AG04449 (cell line): Measurements from ENCODE around the gene SNX13.
A peak's percentile ranks its signal among the peaks of the same experiment; 100 is the strongest.

Experiments used
- CTCF ChIA-PET: fragments of 350-600 bp; formaldehyde crosslinking; extraction: SDS; loops from one replicate; lab custom pipeline; 2021; ENCODE audit warnings: antibody characterized with exemption; lab: Yijun Ruan, JAX
- POLR2A ChIA-PET: fragments of 400-600, 350-600 bp; formaldehyde crosslinking; extraction: SDS; loops from one replicate; lab custom pipeline; 2020; ENCODE audit warnings: antibody characterized with exemption, inconsistent platforms; lab: Yijun Ruan, JAX
- DNase-seq: peaks from one replicate; pipeline ENCODE4 v3.0.0-alpha.2; 2010; ENCODE audit warnings: low read depth, low spot score
- H3K4me3 ChIP-seq: 2 replicates; pipeline ENCODE4 v1.5.1; 2011; ENCODE audit warnings: low read depth, mild to moderate bottlenecking, control low read depth, low read length
- TF ChIP-seq, protein P1 (sequence below): IDR thresholded peaks from one replicate; pipeline ENCODE4 v1.5.1; 2011; ENCODE audit warnings: mild to moderate bottlenecking, moderate library complexity, low read length, control low read depth, inconsistent platforms; ENCODE audit not compliant: insufficient read depth; ENCODE audit errors: missing control alignments

Gene SNX13, protein sequence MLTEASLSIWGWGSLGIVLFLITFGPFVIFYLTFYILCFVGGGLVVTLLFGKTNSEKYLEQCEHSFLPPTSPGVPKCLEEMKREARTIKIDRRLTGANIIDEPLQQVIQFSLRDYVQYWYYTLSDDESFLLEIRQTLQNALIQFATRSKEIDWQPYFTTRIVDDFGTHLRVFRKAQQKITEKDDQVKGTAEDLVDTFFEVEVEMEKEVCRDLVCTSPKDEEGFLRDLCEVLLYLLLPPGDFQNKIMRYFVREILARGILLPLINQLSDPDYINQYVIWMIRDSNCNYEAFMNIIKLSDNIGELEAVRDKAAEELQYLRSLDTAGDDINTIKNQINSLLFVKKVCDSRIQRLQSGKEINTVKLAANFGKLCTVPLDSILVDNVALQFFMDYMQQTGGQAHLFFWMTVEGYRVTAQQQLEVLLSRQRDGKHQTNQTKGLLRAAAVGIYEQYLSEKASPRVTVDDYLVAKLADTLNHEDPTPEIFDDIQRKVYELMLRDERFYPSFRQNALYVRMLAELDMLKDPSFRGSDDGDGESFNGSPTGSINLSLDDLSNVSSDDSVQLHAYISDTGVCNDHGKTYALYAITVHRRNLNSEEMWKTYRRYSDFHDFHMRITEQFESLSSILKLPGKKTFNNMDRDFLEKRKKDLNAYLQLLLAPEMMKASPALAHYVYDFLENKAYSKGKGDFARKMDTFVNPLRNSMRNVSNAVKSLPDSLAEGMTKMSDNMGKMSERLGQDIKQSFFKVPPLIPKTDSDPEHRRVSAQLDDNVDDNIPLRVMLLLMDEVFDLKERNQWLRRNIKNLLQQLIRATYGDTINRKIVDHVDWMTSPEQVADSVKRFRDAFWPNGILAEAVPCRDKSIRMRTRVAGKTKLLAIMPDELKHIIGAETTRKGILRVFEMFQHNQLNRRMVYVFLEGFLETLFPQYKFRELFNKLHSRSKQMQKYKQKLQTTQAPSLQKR

GRCh38 chr7:17940302-17940883 is at the start of gene SNX13:
SNX13 (minus strand) TSS chr7:17940494; CDS start chr7:17940295, 199 bp downstream.
- peak; percentile 41 for DNase-seq
- CTCF ChIA-PET, result interaction anchor here (0.7 kb wide), 1 partner anchor 9 kb away, joined by 3 read pairs; no protein-coding TSS in a partner anchor
- POLR2A ChIA-PET, result no interaction called here
- peak within 1 kb of the TSS; percentile 89 for H3K4me3 ChIP-seq
- TF ChIP-seq, protein P1, sequence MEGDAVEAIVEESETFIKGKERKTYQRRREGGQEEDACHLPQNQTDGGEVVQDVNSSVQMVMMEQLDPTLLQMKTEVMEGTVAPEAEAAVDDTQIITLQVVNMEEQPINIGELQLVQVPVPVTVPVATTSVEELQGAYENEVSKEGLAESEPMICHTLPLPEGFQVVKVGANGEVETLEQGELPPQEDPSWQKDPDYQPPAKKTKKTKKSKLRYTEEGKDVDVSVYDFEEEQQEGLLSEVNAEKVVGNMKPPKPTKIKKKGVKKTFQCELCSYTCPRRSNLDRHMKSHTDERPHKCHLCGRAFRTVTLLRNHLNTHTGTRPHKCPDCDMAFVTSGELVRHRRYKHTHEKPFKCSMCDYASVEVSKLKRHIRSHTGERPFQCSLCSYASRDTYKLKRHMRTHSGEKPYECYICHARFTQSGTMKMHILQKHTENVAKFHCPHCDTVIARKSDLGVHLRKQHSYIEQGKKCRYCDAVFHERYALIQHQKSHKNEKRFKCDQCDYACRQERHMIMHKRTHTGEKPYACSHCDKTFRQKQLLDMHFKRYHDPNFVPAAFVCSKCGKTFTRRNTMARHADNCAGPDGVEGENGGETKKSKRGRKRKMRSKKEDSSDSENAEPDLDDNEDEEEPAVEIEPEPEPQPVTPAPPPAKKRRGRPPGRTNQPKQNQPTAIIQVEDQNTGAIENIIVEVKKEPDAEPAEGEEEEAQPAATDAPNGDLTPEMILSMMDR, result peak; percentile 42

DNA sequence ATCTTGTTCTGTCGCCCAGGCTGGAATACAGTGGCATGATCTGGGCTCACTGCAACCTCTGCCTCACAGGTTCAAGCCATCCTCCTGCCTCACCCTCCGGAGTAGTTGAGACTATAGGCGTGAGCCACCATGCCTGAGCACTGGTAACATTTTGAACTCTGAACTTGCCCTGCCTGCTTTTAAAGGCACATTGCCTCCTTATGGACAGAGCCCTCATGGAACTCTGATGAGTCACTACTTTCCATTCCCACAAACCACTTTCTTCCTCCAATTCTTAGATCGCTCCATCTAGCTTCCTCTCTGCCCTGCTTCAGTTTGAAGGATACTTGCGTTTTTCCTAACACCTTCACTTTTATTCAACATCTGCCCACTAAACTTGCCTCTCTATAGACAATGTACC is 49.3 kb upstream of the SNX13 start:
- CTCF ChIA-PET, result interaction anchor here (2.1 kb wide), 1 partner anchor 219 kb away, joined by 6 read pairs; no protein-coding TSS in a partner anchor
- no peak for DNase-seq
- POLR2A ChIA-PET, result no interaction called here
- H3K4me3 ChIP-seq, result no peak overlapping the region
- TF ChIP-seq, protein P1, result no peak

GRCh38 chr7:17988858-17989257 is 48.6 kb upstream of the SNX13 start:
- CTCF ChIA-PET, result interaction anchor here (2.1 kb wide), 1 partner anchor 218 kb away, joined by 6 read pairs; no protein-coding TSS in a partner anchor
- no peak overlapping the region for H3K4me3 ChIP-seq
- POLR2A ChIA-PET, result no interaction called here
- TF ChIP-seq, protein P1, result no peak
- DNase-seq, result no peak

DNA sequence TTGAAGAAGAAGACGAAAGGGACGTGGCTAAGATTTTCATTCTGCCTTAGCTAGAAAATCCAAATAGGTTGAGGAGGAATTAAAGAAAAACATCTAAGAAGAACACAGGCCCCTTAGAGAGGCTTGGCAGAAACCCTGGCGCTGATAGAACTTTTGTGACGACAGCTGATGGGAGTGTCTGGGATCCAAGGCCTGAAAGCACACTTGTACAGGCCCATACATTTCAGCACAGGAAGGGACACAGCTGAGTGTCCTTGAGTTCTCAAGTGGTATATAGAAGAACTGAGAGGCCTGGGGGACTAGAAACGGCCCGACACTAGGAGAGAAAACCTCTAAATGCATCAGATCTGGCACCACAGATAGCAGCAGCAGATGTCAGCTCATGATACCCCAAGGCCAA is 47.8 kb upstream of the SNX13 start:
- no peak for DNase-seq
- TF ChIP-seq, protein P1, result no peak
- ChIA-PET POLR2A (no interaction called here), CTCF (interaction anchor here (2.1 kb wide), 1 partner anchor 218 kb away, joined by 6 read pairs; no protein-coding TSS in a partner anchor)
- no peak overlapping the region for H3K4me3 ChIP-seq

GRCh38 chr7:17986851-17987250 is 46.6 kb upstream of the SNX13 start:
- no peak overlapping the region for H3K4me3 ChIP-seq
- TF ChIP-seq, protein P1, result no peak
- CTCF ChIA-PET, result no interaction called here
- POLR2A ChIA-PET, result no interaction called here
- DNase-seq, result peak; percentile 64
